Stomach (tissue), 4 donors: Measurements from ENCODE around the gene CCR7.

Source experiments
- CTCF ChIP-seq, 7 experiments: fragments of 450-650 bp in 4 of 7; fragments of 200-600 bp in 3 of 7; sonication (generic) in 3 of 7; IDR thresholded peaks; one replicate each; pipeline ENCODE4 v1.5.1; 2016 to 2019; ENCODE audit warnings: antibody characterized with exemption in 7 of 7, control low read depth in 2 of 7, mild to moderate bottlenecking in 1 of 7
- EP300 ChIP-seq: sonication (generic); formaldehyde crosslinking; IDR thresholded peaks from one replicate; pipeline ENCODE4 v1.6.1; 2017; ENCODE audit warnings: antibody characterized with exemption
- POLR2A ChIP-seq, 4 donors: fragments of 450-650 bp; IDR thresholded peaks; one replicate each; pipeline ENCODE4 v1.6.1; 2016; ENCODE audit warnings: antibody characterized with exemption in 4 of 4, control low read depth in 2 of 4, mild to moderate bottlenecking in 1 of 4, moderate library complexity in 1 of 4
- POLR2AphosphoS5 ChIP-seq, 3 donors: sonication (generic); formaldehyde crosslinking; IDR thresholded peaks; one replicate each; pipeline ENCODE4 v1.6.1; 2016; ENCODE audit warnings: antibody characterized with exemption in 3 of 3

DNA sequence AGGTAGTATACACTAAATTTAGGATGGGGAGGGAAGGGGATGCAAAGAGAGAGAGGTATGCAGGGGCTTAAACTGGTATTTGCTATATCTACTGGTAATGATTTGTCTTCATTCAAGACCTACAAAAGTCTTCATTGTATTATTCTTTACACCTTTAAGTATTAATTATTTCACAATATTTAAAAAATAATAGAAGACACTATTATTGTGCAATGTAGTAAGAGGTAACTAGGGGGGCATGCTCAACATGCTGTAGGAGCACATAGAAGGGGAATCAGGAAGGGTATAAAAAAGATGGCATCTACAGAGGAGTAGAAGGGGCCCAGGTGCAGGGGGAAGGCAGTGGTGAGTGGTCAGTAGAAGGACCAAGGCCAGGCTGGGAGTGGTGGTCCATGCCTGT, 14.9 kb upstream of the CCR7 start:
- TF ChIP-seq CTCF (IDR thresholded peaks at IDR 0.05) (no peak), EP300 (no peak), POLR2A (IDR thresholded peaks at IDR 0.05) (no peak), POLR2AphosphoS5 (IDR thresholded peaks at IDR 0.05) (no peak)
